Stimulated activated CD8-positive, alpha-beta memory T cell treated with anti-CD3 and anti-CD28 coated beads, Interleukin-4, amount 100 ng/mL, for 1 hour (primary cell): ENCODE data around the gene GPR137B.

Experiments used
- DNase-seq, 2 donors: peaks; one replicate each; pipeline ENCODE4 v3.0.0-alpha.2; 2020; ENCODE audit warnings: low read depth in 2 of 2, low spot score in 1 of 2

Gene GPR137B, protein sequence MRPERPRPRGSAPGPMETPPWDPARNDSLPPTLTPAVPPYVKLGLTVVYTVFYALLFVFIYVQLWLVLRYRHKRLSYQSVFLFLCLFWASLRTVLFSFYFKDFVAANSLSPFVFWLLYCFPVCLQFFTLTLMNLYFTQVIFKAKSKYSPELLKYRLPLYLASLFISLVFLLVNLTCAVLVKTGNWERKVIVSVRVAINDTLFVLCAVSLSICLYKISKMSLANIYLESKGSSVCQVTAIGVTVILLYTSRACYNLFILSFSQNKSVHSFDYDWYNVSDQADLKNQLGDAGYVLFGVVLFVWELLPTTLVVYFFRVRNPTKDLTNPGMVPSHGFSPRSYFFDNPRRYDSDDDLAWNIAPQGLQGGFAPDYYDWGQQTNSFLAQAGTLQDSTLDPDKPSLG

DNA sequence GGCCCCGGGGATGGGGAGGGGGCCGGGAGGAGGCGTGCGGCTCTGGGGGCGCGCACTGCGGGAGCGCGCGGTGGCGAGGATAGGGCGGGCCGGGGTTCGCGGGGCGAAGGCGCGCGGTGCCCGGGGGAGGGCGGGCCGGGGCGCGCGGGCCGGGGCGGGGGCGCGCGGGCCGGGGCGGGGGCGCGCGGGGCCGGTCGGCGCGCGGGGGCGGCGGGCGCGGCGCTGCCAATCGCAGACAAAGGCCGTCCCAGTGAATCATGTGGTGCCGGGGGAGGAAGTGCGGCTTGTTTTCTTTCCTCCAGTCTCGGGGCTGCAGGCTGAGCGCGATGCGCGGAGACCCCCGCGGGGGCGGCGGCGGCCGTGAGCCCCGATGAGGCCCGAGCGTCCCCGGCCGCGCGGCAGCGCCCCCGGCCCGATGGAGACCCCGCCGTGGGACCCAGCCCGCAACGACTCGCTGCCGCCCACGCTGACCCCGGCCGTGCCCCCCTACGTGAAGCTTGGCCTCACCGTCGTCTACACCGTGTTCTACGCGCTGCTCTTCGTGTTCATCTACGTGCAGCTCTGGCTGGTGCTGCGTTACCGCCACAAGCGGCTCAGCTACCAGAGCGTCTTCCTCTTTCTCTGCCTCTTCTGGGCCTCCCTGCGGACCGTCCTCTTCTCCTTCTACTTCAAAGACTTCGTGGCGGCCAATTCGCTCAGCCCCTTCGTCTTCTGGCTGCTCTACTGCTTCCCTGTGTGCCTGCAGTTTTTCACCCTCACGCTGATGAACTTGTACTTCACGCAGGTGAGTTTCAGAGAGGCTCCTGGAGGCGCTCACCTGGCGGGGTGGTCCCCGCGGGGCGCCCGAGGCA is at the start of gene GPR137B:
TSS of gene GPR137B (plus strand) at position 287 of the 851 bp plus-strand sequence. CDS start at position 371, 84 bp downstream.
- peak in 1 of 2 donors; percentile 24 for DNase-seq

DNA sequence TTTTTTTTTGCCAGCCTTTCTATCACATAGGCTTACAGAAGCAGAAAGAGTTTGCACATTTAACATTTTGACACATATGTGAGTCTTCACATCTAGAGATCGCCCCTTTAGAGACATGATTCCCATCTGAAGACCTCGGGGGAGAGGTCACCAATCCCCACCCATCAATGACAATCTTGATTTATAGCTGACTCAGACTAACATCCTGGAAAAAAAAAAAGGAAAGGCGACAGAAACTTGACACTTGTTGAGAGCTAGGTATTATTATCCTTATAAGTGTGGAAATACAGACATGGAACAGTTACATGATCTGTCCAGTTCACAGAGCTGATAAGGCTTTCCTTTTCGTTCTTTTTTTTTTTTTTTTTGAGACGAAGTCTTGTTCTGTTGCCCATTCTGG is 49.4 kb upstream of the GPR137B start:
- DNase-seq, result no peak

DNA sequence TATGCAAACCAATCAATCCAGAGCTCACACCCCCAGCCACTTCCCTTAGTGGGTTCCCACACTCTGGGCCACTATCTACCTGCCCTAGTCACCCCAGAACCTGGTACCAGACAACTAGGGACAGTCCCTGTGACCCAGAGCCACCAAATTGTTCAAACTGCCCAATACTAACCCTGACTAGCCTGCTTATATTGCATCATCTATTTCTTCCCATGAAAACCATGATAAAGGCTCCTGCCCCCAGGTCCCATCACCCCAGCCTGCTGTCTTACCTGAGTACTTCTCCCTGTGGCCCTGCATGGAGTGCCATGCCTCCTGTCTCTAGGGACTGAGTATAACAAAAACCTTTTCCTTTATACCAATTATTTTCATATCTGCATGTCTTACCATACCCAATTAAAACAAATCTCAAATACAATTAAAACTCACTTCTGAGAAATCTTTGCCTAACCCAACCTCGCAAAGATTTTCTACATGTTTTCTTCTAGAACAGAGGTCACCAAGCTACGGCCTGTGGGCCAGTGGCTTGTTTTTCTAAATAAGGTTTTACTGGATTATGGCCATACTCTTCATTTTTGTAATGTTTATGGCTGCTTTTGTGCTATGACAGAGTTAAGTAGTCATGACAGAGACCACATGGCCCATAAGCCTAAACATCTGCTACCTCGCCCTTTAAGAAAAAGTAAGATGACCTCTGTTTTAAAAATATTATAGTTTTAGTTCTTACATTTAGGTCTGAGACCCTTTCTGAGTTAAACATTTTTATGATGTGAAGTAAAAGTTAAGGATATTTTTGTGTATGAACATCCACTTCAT is 46.4 kb upstream of the GPR137B start:
- no peak for DNase-seq

DNA sequence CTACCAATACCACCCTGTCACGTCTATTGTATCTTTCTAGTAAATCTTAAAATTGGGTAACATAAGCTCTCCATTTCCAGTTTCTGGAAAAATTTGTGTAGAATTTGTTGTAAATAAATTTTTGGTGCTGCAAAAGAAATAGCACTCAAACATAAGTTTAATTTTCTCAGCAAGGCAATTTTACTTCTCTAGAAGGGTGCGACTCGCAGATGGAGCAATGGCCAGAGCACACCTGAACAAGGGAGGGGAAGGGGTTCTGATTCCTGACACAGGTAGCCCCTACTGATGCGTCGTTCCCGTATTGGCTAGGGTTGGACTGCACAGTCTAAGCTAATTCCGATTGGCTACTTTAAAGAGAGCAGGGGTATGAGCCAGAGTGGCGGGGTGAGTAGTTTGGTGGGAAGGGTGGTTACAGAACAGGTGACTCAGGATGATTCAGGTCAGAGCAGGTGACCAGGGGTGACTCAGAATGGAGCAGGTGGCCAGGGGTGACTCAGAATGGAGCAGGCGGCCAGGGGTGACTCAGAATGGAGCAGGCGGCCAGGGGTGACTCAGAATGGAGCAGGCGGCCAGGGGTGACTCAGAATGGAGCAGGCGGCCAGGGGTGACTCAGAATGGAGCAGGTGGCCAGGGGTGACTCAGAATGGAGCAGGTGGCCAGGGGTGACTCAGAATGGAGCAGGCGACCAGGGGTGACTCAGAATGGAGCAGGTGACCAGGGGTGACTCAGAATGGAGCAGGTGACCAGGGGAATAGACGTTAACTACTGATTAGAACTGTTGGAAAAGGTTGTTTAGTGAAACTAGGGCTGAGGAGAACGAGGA is 45.5 kb upstream of the GPR137B start:
- peak; percentile 52 to 65 for DNase-seq

DNA sequence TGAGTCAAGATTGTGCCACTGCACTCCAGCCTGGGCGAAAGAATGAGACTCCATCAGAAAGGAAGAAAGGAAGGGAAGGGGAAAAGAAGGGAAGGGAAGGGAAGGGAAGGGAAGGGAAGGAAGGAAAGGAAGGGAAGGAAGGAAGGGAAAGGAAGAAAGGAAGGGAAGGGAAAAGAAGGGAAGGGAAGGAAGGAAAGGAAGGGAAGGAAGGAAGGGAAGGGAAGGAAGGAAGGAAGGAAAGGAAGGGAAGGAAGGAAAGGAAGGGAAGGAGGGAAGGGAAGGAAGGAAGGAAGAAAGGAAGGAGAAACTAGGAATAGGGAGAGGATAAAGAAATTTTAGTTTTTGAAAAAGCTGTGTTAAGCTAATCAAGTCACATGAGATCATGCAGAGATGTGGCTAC is 44.1 kb upstream of the GPR137B start:
- no peak for DNase-seq

DNA sequence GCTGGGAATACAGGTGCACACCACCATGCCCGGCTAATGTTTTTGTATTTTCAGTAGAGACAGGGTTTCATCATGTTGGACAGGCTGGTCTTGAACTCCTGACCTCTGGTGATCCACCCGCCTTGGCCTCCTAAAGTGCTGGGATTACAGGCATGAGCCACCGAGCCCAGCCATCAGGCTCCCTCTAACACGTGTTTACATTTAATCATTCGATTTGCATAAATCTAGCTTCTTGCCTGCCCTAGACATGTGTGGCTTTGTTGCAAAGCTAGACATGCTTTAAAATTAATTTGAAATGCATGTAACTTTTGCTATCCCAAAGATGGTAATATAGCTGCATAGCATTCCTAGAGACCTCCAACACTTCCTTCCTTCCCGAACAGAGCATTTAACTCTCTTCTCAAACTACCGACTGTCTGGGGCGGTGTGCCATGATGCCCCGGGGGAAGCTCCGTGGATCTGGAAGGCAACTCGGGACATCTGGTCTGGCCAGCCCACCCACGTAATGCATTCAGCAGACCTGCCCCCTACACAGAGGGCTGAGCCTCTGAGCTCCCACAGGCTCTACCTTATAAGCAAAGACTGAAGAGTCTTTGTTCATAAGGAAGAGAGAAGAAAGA is 42.9 kb upstream of the GPR137B start:
- no peak for DNase-seq

DNA sequence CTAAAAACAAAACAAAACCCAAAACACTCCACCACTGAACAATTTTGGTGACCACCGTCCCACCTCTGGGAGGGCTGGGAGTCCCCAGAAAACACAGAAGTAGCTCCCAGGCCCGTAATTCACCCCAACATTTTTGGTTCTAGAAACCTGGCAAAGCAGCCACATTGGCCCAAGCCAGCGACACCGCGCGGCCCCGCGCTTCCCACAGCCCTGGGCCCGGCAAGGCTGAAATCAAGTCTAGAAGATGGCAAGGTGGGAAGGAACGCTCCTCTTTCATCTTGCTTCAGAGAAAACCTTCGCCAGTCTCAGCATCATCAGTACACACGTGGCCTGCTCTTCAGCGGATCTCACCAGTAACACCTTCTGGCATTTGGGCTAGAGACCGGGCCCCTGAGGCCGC is 41.5 kb upstream of the GPR137B start:
- DNase-seq, result no peak

DNA sequence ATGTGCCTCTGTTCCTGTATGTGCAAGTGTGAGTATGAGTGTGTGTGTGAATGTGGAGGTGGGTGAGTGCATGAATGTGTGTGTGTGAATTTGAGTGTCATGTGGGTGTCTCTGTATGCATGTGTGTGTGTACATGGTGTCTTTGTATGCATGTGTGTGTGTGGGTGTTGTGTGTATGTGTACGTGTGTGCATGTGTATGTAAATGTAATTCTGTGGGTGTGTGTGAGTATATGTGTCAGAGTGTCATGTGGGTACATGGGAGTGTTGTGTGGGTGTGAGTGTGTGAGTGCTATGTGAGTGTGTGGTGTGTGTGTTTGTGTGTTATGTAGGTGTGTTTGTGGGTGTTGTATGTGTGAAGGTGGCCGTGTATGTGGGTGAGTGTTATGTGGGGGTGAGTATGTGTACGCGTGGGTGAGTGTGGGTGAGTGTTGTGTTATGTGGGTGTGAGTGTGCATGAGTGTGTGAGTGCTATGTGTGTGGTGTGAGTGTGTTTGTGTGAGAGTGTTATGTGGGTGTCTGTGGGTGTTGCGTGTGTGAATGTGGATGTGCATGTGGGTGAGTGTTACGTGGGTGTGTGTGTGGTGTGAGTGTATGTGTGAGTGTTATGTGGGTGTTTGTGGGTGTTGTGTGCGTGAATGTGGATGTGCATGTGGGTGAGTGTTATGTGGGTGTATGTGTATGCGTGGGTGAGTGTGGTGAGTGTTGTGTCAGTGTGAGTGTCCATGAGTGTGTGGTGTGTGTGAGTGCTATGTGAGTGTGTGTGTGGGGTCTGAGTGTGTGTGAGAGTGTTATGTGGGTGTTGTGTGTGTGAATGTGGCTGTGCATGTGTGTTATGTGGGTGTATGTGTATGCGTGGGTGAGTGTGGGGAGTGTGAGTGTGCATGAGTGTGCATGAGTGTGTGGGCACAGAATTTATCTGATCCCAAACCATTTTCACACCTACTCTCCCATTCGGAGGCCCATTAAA is 40.8 kb upstream of the GPR137B start:
- no peak for DNase-seq

DNA sequence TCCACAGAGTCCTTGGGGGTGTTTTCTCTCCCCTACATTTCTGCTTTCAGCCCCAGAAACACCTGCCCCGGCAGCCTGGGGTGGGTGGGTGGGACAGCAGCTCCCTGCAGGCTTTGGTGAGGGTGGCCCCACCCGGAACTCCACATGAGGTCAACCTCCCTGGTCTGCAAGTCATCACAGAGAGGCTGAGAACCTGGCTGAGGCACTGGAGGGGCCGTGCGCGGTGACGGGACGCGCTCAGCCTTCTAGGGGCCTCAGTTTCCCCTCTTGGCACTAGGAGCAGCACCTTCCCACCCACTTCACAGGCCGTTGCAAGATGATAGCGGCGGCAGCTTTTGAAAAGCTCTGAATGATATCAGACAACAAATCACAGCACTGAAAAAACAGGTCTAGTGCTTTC is 39.7 kb upstream of the GPR137B start:
- no peak for DNase-seq

DNA sequence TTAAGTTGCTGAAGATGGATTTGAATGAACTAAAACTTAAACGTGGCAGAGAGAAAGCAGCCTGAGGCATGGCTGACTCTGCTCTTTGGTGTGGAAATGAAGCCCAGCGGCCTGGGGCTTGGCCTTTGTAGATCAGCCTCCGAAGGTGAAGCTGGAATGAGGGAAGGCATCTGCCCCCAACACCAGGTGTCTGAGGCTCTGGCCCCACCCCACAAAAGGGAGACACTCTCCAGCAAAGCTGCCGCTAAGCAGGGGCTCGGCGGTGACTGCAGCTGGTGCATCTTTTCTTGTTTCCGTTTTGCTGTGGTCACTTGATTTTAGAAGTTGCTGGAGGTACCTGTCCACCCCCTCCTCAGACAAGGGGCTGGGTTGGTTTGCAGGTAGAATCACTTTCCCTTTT is 39.3 kb upstream of the GPR137B start:
- DNase-seq, result no peak

DNA sequence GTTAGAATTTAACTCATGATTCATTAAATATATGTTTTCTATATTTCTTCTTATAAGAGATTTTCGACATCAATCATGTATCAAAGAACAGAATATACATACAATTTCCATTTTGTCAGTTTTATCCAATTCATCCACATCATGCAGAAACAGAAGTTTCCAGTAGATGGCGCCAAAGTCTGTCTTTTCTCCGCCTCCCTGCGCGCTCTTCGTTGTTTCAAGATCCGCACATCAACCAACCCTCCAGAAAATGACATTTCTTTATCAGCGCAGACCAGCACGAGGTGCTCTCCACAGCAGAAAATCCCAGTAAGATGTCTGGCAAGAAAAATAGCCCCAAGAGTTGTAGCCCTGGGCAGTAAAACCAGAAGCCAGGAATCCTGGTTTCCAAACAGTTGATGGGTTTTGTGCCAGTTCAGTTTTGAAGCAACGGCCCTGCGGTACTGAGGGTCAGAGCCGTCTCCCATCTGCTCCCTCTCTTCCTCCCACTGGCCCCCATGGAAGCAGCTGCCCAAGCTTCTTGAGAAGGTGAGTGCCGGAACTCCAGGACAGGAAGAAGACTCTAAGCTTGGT is 38.6 kb upstream of the GPR137B start:
- DNase-seq, result peak; percentile 26 to 29

DNA sequence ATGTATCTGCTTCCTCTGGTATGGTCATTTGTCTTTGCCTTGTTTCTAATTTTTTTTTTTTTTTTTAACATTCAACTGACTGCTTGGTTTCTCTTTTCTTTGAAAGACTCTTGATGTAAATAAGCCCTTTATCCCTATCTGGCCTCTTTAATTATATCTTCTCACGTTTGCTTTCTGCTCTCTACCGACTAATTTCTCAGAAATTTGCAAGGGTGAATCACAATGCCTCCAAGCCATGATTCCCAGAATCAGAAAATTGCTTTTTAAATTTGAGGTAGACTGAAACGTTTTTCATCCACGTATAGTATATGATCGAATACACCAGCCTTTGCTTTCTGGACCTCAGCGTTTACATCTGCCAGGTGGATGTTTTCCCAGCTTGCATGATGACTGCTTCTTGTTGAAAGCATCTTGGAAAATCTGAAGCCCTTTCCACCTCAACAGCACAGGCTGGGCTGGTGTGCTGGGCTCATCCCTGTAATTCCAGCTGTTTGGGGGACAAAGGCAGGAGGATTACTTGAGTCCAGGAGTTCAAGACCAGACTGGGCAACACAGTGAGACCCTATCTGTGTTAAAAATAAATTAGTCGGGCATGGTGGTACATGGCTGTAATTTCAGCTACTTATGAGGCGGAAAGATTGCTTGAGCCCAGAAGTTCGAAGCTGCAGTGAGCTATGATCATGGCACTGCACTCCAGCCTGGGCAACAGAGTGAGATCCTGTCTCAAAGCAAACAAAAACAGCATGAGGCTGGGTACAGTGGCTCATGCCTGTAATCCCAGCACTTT is 35.0 kb upstream of the GPR137B start:
- DNase-seq, result no peak

DNA sequence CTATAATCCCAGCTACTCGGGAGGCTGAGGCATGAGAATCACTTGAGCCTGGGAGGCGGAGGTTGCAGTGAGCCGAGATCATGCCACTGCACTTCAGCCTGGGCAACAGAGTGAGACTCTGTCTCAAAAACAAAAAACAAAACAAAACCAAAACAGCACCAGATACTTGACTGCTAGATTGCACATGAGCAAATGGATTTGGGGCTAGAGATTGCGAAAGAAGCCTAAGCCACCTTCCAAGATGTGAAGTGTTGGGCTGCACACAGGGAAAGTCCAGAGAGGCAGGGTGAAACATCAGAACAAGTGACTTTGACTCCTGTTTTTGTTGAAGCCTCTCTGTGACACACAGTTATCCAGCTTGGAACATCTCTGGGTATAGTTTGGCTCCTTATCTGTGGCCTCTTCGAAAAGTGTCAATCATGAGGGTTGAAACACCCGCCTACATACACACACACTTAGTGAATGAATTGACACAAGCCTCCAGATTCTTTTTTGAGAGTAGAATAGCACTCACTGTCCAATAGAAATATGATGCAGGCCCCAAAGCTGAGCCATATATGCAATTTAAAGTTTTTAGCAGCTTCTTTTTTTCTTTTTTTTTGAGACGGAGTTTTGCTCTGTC is 34.2 kb upstream of the GPR137B start:
- no peak for DNase-seq

DNA sequence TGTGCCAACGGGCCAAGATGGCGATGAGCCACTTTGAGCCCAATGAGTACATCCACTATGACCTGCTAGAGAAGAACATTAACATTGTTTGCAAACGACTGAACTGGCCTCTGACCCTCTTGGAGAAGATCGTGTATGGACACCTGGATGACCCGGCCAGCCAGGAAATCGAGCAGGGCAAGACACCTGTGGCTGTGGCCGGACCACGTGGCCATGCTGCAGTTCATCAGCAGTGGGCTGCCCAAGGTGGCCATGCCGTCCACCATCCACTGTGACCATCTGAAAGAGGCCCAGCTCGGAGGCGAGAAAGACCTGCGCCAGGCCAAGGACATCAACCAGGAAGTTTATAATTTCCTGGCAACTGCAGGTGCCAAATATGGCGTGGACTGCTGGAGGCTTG is 32.2 kb upstream of the GPR137B start:
- no peak for DNase-seq

DNA sequence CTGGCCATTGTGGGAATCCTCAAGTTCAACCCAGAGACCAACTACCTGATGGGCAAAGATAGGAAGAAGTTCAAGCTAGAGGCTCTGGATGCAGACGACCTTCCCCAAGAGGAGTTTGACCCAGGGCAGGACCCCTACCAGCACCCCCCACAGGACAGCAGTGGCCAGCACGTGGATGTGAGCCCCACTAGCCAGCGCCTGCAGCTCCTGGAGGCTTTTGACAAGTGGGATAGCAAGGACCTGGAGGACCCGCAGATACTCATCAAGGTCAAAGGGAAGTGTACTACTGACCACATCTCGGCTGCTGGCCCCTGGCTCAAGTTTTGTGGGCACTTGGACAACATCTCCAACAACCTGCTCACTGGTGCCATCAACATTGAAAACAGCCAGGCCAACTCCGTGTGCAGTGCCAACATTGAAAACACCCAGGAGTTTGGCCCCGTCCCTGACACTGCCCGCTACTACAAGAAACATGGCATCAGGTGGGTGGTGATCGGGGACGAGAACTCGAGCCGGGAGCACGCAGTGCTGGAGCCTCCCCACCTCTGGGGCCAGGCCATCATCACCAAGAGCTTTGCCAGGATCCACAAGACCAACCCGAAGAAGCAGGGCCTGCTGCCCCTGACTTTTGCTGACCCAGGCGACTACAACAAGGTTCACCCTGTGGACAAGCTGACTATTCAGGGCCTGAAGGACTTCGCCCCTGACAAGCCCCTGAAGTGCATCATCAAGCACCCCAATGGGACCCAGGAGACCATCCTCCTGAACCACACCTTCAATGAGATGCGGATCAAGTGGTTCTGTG is 30.6 kb upstream of the GPR137B start:
- DNase-seq, result no peak

DNA sequence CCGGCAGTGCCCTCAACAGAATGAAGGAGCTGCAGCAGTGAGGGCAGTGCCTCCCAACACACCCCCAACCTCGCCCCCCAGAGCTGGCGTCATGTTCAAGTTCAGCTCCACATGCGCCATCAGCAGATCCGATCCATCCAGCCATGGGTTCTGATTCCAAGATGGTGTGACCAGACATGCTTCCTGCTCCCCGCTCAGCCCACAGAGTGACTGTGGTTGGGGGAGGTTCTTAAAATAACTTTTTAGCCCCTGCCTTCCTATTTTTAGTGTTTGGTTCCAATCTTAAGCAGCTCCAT is 30.1 kb upstream of the GPR137B start:
- no peak for DNase-seq
